NCI-H1436 (cell line): ENCODE results near the gene NAT16.
A peak's percentile ranks its signal among the peaks of the same experiment; 100 is the strongest.

Experiments
- DNase-seq: peaks from one replicate; lab custom pipeline; 2025; lab: John Stamatoyannopoulos, UW

The NAT16 gene

DNA sequence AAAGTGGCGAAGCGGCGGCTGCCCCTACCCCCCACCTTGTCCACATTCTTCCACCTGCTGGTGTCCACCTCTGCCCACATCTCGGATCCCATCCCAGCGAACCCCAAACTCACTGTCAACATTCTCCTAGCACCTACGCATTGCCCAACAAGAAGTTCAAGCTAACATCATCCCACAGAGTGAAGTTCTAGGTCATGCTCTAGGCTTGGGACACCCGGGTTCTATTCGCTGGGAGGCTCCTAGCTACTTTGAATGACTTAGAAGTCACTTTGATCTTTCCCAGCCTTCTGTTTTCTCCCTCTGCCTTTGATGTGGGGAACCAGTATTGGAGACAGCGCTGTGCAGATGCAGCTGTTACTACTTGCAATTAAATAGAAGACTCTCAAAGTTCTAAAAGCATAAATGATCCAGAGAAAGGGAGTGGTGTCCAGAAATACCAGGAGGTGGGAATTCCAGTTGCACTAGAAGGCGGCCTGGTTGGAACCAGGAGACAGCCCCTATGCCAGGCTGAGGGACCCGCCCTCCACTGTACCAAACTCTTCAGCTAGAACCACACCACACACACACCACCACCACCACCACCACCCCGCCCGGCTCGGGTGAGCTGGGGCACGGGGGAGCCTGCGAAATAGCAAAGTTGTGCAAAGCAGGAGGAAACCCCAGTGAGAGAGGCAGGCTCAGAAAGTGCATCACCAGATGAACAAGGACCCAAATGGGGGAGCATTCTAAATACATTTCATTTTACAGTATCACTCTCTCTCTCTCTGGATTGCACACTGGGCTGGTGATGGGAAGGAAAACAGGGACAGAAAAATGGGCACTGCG, 9.3 kb downstream of the NAT16 start:
- DNase-seq = no peak

DNA sequence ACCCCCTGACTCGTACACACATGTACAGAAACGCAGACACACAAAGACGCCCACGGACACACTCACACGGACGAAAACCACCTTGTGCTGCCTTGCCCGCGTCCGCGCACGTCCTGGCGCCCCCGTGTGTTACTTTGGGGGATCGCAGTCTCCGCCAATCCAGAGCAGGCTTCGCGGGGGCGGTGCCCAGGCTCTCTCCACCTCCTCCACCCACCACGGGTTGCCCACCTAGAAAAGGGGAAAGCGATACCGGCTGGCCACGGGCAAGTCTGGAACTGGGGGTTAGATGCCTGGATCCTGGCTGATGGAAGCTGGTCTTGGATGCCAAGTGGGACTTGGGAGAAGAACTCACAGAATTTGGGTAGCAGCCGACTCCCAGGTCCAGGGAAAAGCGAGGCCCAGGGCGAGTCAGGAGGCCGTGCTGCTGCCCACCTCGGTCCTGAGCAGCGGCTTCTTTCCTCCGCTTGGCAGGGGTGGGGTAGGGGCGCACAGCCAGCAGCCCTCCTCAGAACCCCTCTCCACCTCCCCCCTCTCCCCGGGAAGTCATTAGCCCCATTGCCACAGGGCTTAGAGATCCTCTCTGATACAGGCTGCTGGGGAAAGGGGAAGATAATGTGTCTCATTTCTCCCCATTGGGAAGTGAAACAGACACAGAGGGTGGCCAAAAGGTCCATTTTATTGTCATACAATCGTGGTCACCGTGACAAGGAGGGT, 10.1 kb downstream of the NAT16 start:
- peak; percentile 48 for DNase-seq

DNA sequence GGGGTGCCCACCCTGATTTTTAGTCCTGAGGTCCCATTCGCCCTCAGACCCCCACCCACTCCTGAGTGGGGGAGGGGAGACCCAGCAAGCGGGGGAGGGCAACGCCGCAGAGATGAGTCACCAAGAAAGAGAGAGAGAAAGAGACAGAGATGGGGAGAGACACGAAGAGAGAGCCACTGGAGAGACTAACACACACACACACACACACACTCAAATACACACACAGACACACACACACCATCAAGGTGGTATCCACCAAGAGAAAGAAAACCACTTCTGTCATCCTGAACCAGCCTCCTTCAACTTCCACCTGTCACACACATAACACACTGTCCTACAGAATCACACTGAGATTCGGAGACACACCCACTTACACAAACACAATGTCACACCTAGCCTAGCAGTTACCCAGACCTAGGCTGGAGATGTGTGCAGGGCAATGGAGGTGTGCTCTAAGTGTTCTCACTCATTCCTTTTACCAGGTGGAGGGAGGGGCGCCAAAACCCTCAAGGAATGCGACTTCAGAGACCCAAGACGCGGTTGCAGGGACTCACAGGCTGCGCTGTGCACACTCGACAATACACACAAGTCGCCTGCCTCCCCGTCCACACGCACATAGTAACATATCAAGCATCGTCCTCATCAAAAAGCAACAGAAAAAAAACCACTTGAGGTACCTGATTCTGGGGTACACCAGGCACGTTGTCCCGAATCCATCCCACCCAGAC, 10.8 kb downstream of the NAT16 start:
- no peak for DNase-seq

DNA sequence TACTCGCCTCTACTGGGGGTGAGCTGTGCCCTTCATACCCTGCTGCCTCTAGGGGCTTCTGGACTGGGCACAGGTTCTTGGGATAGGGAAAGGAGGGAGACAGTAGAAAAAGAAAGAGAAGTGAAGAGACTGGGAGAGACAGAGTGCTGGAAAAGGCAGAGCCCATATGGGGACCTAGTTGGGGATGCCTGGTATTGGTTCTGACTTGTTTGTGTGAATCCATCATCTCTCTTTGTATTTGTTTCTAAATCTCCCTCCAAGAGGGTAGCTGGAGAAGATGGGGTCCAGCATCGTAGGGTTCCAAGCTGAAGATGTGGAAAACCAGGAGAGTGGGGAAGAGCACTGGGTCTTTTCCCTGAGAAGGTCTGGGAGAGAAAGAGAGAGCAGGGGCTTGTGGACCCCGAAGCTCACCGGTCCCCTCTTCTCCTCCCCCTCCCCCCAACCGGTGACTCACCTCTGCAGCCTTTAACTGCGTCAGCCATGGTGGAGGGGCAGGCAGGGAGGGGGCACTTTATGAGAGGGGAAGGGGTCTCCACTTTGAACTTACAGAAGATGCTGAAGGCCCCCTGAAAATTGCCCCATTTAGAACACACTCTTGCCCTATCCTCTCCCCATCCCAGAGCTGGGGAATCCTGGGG, 11.6 kb downstream of the NAT16 start:
- no peak for DNase-seq

DNA sequence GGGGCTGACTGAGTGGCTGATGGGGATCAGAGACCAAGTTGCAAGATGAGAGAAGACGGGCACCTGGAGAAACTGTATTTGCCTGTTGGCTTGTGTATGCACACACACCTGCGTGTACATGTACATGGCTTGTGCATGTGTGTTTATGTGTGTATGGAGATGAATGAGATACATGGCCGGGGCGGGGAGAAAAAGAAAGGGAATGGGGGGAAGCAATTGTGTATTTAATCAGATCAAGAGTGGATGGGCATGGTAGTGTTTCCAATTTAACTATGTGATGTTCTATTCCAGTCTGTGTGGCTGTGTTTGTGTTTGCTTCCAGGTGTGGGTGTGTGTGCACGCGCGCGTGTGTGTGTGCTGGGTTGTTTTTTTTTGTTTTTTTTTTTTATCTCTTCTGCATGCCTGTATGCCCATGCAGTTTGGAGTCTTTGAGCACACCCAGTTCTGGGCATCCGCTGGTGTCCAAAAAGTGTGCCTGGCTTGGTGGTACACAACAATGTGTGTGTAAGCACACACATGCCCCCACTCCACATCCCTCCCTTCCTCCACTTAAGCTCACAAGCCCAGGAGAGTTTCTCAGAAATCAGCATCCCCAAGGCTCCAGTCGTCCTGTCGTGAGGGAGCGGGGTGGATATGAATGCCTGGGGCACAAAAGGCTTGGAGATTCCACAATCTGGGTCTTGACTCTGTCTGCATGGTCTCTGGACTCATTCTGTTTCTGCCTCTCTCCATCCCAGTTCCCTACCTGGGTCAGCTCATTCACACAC, 12.3 kb downstream of the NAT16 start:
- no peak for DNase-seq

DNA sequence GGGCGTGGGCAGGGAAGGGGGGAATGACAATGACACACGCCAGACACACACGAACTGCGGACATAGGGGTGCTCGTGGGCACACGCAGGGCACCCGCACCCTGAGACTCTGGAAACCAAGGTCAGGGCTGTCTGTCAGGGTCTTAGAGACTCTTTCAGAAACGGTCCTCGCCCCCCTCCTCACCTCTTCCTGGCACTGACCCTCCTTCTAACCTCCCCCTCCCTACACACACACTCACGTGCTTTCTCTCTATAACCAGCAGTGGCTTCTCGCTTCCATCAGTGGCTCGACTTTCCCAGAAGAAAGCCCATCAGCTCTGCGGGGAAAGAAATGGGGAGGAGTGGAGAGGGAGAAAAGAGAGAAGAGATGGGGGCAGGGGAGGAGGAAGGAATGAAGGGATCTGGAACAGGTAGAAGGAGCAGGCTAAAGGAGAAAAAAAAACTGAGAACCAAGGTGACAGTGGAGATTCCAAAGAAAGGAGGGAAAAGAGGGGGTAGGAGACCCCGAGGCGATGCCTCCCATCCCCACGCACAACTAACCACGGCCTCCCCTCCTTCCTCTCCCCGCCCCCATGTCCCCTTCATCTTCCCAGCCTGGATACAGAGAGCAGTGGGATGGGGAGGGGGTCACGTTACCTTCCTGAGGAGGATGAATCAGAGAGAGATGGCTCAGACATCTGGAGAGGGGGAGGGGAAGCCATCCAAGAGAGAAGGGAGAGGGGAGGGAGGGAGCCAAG, 13.0 kb downstream of the NAT16 start:
- DNase-seq = no peak

DNA sequence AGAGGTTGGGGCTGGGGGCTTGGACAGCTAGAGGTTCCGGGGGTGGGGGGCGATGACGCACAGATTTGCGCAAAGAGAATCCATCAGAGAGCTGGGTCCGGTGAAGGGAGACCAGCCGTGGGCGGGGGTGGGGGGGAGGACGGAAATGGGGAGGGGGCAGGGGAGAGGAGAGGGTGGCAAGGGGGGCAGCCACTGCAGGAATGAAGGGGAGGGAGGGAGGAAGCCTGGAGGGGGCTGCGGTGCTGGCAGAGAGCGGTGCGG, 13.5 kb downstream of the NAT16 start:
- DNase-seq = no peak

DNA sequence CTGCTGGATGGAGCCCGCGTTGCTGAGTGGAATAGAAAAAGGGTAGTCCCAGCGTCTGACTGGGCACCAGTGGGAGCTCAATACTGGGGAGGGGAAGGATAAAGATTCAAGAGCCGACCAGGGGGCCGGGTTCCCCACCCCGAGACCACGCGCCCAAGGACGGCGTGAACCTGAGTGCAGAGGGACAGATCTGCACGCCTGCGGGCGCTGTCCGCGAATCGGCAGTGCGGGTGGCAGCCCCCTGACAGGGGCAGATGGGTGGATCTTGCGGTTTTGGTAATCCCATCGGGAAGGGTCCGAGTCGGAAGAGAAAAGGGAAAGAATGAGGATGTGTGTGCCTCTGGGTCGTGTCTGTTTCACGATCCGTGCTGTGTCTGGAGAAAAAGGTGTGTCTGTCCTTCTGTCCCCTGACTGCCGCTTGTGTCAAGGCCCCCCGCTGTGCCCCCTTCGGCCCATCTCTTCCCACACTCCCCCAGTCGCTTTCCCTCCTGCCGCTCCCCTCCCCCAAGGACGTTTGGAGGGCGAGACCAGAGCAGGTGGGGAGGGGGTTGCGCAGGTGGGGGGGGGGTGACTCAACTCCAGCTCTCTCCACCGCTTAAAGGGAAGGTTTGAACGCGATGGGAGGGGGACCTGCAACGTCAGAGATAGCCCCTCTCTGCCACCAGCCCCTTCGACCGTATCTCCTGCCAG, 14.0 kb downstream of the NAT16 start:
- DNase-seq = no peak

DNA sequence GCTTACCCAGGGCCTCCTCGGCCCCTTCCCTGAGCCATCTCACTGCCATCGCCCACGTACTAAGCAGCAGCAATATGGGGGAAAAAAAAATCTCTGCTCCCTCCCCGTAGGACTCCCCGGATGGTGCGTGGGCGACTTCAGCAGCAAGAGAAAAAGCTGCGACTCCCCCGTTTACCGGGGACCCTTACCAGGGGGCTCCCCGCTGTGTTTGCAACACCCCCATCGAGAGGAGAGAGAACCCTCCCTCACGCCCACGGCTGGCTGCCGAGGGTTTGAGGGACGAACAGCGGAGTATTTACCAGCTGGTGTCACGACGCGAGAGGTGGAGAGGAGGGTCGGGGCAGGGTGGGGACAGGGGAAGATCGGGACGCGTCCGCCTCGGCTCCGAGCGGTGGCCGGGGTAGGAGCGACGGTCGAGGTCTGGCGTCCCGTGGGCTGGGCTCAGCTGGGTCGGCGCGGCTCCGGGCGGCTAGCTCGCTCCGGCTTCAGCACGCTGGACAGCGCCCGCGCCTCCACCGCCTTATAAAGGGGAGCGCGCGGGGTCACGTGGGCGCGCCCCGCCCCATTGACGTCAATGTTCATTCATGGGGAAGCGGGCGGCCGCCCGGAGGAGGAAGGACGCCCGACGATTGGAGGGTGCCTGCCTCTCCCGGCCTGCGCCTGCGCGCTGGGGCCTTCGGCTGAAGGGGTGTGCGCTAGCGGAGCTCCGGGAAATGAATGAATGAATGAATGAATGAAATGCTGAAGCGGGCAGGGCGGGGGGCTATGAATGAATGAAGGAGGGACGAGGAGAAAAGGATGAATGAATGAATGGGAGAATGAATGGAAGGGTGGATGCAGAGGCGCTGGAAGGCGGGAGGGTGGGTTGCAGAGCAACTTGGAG, 14.8 kb downstream of the NAT16 start, which contains the start of gene VGF:
VGF (minus strand) TSS at position 495 of the 883 bp plus-strand sequence. CDS start 726 bp downstream, outside the sequence.
- DNase-seq = peak; percentile 91

DNA sequence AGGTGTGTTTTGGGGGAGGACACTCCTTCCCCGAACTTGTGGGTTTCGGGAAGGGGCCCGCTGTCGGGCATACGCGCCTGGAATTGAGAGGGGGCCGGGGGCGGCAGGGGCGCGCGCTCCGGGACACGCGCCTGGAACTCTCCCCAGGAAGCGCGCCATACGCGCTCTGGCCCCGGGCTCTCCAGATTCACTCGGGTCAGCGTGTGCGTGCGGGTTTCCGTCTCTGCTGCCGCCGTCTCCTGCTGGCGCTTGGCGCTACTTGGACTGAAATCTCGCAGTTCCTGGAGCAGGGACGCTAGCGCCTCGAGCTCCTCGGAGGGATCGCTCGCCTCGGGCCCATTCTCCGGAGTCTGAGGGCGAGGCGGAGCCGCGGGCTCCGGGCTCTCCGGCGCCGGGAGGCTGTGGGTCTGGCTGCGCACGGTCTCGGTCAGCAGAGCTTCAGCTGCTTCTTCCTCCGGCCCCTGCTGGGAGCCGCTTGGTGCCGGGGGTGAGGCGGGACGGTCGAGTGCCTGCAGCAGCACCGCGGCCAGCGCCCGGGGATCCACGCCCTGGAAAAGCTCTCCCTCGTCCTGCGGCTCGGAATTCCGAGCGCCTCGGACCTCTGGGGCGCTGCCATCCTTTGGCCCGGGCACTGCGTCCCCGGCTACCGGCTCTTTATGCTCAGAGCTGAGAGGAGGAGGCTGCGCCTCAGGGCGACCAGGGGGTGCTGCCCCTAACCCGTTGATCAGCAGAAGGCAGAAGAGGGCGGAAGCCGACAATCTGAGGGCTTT, 15.8 kb downstream of the NAT16 start:
- DNase-seq = no peak

DNA sequence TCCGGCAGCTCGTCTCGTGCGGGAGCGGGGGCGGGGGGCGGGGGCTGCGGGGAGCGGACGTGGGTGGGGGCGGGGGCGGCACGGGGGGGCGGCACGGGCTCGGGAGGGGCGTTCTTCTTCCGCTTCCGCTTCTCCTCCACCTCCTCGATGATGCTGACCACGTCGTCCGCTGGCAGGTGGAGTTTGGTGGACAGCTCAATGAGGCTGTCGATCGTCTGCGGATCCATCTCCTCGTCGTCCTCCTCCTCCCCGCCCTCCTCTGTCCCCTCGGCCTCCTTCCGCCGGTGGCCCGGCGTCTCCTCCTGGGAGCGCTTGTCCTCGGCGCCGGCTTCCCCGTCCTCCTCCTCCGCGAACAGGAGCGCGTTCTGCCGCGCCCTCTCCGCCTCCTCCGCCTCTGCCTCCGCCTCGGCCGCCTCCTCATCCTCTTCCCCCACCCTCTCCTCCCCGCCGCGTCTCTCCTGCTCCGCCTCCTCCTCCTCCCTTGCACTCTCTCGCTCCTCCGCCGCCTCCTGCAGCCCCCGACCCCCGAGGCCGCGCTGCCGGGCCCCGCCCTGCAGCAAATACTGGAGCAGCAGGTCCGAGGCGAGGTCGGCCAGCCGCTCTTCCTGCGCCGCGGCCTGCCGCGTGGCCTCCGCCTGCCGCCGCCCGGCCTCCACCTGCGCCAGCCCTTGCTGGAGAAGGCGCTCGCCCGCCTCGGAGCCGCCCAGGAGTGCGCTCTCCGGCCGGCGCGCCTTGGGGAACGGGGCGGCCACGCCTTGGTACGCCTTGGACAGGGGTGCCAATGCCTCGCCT, 16.6 kb downstream of the NAT16 start:
- peak; percentile 45 for DNase-seq

DNA sequence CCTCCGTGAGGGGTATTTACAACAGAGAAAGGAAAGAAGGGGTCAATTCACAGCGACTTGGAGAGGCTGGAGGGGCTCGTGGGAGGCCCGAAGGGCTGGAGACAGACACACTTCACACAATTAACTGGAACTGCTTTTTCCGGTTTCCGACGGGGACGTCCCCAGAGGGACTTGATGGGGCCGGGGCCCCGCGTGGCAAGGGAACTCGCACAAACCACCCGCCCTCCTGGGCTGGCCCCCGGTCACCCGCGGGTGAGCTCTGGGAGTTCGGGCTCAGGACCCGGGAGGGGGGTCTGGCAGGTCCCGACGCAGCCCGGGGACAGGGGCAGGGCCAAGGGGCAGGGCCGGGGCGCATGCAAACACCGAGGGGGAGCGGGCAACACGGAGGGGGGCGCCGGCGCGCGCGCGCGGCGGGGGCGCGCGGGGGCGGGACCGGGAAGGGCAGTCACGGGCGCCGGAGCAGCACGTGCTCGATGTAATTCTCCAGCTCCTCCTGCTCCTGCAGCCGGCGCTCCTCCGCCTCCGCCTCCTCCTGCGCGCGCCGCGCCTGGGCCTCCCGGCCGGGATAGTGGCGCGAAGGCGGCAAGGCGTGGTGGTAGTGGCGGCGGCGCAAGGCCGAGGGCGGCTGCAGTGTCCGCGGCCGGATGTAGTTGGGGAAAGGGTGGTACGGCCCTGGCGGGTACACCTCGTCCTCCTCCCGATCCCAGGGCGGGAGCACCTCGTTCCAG, 17.4 kb downstream of the NAT16 start:
- peak; percentile 55 for DNase-seq

DNA sequence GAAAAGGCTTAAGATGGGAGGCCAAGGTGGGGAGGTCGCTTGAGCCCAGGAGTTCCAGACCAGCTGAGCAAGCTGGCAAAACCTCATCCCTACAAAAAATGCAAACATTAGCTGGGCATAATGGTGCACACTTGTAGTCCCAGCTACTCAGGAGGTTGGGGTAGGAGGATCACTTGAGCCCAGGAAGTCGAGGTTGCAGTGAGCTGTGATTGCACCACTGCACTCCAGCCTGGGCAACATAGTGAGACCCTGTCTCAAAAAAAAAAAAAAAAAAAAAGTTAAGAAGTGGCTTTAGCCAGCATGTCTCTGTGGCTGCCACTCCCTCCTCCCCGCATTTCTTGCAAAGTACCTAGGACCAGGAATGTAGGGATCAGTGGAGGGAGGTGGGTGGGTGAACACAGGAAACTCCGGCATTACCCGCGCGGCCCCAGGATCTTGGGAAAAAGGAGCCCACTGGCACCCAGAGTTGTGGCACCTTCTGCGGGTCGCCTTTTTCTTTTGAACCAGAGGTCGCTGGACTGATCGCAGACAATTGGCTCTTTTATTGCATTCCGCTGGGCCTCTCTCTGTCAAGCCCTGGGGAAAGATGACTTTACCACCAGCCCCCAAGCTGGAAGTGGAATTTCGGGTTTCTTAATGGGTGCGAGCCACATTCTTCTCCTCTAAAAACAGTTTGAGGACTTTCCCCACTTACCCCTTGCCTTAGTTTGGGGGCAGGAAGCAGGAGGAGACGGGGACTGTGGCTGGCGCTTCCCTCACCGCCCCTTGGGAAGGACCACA, 18.2 kb downstream of the NAT16 start:
- DNase-seq = no peak

DNA sequence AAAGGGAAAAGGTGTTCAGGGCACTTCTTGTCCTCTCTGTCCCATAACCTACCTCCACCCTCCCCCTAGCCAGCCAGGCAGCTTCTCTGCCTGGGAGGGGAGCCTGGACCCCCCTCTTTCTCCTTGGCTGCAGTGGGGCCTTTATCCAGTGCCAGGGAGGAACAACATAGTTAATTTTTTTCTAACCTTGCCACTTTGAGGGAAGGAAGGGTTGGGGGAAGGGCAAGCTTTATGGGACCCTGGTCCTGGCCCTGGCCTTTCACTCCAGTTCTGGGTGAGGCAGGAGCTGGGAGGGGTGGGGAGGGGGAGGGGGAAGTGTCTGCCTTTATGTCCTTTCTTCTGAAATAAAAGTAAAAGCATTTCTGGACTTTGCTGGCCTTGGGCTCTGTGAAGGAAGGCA, 19.2 kb downstream of the NAT16 start:
- DNase-seq = no peak

DNA sequence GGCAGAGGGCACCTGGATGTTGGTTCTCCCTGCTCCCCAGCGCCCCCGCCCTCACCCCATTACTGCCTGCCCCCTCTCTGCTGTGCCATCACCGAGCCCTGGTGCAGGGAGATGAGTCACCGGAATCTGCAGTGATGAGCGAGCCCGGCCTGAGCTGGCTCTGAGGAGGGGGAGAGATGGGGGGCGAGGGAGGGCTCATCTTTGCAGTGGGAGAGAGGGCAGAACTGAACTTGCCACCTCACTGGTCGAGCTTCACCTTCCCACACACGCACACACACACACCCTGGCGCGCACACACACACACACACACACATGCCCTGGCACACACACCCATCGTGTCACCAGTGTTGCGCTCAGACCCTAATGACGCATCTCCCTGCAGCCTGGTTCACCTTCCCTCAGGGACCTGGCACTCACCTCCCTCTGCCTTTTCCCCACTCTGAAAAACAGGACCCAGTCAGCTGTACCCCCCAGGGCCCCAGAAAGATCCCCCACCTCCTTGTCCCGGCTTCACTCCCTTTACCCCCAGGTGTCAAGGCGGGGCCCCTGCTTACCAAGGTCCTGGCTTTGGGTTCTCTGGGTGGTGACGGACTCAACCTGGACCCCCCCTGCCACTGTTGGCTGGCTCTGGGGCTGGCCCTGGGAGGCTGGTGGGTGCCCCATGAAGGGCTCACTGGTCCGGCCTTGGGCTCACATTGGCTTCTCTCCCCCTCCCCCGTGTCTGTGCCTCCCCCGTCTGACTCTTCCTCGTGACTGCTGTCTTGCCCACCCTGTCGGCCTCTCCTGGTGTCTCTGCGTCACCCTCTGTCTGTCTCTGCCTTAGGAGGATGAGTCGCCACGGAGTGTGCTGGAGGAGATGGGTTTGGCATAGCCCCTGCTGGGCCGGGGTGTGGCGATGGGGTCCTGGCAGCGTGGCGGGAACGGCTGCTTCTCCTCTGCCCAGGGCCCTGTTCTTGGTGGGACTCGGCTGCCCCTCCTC, 20.1 kb downstream of the NAT16 start:
- no peak for DNase-seq
